Measurements from ENCODE around the gene METTL6.

GRCh38 chr3:15462451-15462850 lies 35.1 kb upstream of the METTL6 start:
- no peak for TF ChIP-seq EZH2 (IDR thresholded peaks at IDR 0.05; ENCODE audit: low read length, missing control alignments)
- no peak for TF ChIP-seq CTCF (conservative IDR thresholded peaks at IDR 0.05 in 1 of 2, IDR thresholded peaks at IDR 0.05 in 1 of 2; ENCODE audit: low read depth in 1 of 2, low read length in 2 of 2)
